ENCODE measurements around the gene SLC7A10.

GRCh38 chr19:33177417-33177979 is 48.2 kb downstream of the SLC7A10 start:
- TF ChIP-seq REST (IDR thresholded peaks at IDR 0.05; ENCODE audit: insufficient read depth in 1 of 2, low read depth in 2 of 2, low read length in 1 of 2) (no peak), CTCF (IDR thresholded peaks at IDR 0.05) (peak; percentile 20; the same call in 1 of the 2 replicates), POLR2AphosphoS5 (IDR thresholded peaks at IDR 0.05; ENCODE audit: low read depth, low read length) (no peak)

Data from Panc1 (cell line).